Ishikawa (cell line): ENCODE data around the gene CNIH2.

Source experiments
- CEBPB ChIP-seq: IDR thresholded peaks from 2 replicates; pipeline ENCODE4 v1.6.1; 2012
- CREB1 ChIP-seq: IDR thresholded peaks from 2 replicates; pipeline ENCODE4 v1.6.1; 2012; ENCODE audit warnings: low read depth
- EGR1 ChIP-seq: IDR thresholded peaks from 2 replicates; pipeline ENCODE4 v1.6.1; 2012
- EP300 ChIP-seq: IDR thresholded peaks from 2 replicates; pipeline ENCODE4 v1.6.1; 2012; ENCODE audit warnings: borderline replicate concordance
- FOXM1 ChIP-seq: IDR thresholded peaks from 2 replicates; pipeline ENCODE4 v1.6.1; 2012; ENCODE audit warnings: low read depth, borderline replicate concordance
- NFIC ChIP-seq: IDR thresholded peaks from 2 replicates; pipeline ENCODE4 v1.6.1; 2012
- RAD21 ChIP-seq: IDR thresholded peaks from 2 replicates; pipeline ENCODE4 v1.6.1; 2012; ENCODE audit warnings: low read depth
- TAF1 ChIP-seq: IDR thresholded peaks from 2 replicates; pipeline ENCODE4 v1.6.1; 2012; ENCODE audit warnings: low read depth, mild to moderate bottlenecking
- TCF12 ChIP-seq: IDR thresholded peaks from 2 replicates; pipeline ENCODE4 v1.6.1; 2012; ENCODE audit warnings: low read depth
- TEAD4 ChIP-seq: IDR thresholded peaks from 2 replicates; pipeline ENCODE4 v1.6.1; 2012
- YY1 ChIP-seq: IDR thresholded peaks from 2 replicates; pipeline ENCODE4 v1.6.1; 2012; ENCODE audit warnings: low read depth
- ZBTB7A ChIP-seq: IDR thresholded peaks from 2 replicates; pipeline ENCODE4 v1.6.1; 2012; ENCODE audit warnings: low read depth
- TF ChIP-seq, protein P1 (sequence below): IDR thresholded peaks from 2 replicates; pipeline ENCODE4 v1.6.1; 2012
- TF ChIP-seq, protein P2 (sequence below): IDR thresholded peaks from 2 replicates; pipeline ENCODE4 v1.6.1; 2012; ENCODE audit warnings: low read depth, mild to moderate bottlenecking
- TF ChIP-seq, protein P3 (sequence below): IDR thresholded peaks from 2 replicates; pipeline ENCODE4 v1.6.1; 2012

Gene CNIH2

DNA sequence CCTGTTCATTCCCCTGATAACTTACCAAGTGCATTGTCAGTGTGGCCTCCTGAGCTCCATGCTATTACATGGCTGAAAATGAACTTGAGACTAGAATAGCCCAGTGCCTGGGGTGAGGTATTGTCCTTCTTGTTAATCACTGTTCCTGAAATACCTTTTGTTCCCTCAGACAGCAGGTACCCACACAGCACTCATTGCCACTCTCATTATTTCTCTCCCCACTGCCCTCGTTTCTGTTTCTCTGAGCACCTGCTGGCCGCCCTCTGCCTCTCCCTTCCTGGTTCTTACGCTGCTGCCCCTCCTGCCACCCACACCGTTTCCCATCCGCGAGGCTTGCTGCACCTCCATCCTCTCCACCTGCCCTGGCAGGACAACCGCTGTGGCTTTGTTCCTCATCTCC is 46.4 kb upstream of the CNIH2 start:
- TF ChIP-seq YY1 (no peak), NFIC (no peak)

DNA sequence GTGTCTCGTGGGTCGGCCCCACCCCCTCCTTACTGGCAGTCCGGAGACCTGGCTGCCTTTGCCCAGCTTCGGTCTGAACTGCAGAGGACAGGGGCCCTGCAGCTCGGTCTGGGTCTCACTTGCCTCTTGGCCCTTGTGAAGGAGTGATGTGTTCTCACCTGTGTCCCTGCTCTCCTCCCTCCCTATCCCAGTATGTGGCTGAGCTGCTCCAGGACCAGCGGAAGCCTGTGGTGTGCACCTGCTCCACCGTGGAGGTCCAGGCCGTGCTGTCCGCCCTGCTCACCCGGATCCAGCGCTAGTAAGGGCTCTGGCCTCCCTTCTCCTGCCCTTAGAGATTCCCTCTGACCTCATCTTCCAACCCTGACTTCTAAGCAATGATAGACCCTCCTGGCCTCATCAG is 45.2 kb upstream of the CNIH2 start:
- TF ChIP-seq YY1 (no peak), TCF12 (no peak), EP300 (no peak), TAF1 (no peak), CEBPB (no peak), NFIC (no peak), RAD21 (no peak), CREB1 (no peak), EGR1 (no peak), TEAD4 (no peak), FOXM1 (no peak), ZBTB7A (no peak)
- TF ChIP-seq, protein P1, sequence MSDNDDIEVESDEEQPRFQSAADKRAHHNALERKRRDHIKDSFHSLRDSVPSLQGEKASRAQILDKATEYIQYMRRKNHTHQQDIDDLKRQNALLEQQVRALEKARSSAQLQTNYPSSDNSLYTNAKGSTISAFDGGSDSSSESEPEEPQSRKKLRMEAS: no peak
- TF ChIP-seq, protein P2, sequence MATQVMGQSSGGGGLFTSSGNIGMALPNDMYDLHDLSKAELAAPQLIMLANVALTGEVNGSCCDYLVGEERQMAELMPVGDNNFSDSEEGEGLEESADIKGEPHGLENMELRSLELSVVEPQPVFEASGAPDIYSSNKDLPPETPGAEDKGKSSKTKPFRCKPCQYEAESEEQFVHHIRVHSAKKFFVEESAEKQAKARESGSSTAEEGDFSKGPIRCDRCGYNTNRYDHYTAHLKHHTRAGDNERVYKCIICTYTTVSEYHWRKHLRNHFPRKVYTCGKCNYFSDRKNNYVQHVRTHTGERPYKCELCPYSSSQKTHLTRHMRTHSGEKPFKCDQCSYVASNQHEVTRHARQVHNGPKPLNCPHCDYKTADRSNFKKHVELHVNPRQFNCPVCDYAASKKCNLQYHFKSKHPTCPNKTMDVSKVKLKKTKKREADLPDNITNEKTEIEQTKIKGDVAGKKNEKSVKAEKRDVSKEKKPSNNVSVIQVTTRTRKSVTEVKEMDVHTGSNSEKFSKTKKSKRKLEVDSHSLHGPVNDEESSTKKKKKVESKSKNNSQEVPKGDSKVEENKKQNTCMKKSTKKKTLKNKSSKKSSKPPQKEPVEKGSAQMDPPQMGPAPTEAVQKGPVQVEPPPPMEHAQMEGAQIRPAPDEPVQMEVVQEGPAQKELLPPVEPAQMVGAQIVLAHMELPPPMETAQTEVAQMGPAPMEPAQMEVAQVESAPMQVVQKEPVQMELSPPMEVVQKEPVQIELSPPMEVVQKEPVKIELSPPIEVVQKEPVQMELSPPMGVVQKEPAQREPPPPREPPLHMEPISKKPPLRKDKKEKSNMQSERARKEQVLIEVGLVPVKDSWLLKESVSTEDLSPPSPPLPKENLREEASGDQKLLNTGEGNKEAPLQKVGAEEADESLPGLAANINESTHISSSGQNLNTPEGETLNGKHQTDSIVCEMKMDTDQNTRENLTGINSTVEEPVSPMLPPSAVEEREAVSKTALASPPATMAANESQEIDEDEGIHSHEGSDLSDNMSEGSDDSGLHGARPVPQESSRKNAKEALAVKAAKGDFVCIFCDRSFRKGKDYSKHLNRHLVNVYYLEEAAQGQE: no peak
- TF ChIP-seq, protein P3, sequence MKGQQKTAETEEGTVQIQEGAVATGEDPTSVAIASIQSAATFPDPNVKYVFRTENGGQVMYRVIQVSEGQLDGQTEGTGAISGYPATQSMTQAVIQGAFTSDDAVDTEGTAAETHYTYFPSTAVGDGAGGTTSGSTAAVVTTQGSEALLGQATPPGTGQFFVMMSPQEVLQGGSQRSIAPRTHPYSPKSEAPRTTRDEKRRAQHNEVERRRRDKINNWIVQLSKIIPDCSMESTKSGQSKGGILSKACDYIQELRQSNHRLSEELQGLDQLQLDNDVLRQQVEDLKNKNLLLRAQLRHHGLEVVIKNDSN: no peak

DNA sequence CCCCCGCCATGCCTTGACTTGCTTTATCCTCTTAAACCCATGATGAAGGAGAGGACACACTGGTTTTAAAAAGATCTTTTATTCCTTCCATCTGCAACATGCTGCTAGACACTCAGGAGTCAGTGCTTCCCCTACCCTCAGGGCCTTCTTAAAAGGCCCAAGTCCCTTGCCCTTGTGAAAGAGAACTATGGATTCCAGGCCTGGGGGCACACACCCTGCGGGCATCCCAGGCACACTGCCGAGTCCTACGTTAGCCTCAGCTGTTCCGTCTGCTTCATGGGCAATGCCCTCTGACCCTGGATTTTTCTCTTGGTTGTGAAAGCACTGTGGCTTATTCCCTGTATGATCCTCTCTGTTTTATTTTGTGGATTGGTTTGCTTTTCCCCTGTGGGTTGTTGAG is 44.7 kb upstream of the CNIH2 start:
- TF ChIP-seq FOXM1 (no peak), CREB1 (no peak), ZBTB7A (no peak), YY1 (no peak), TEAD4 (no peak), RAD21 (no peak), TCF12 (no peak), TAF1 (no peak)
- TF ChIP-seq, protein P1: no peak
- TF ChIP-seq, protein P3: no peak

DNA sequence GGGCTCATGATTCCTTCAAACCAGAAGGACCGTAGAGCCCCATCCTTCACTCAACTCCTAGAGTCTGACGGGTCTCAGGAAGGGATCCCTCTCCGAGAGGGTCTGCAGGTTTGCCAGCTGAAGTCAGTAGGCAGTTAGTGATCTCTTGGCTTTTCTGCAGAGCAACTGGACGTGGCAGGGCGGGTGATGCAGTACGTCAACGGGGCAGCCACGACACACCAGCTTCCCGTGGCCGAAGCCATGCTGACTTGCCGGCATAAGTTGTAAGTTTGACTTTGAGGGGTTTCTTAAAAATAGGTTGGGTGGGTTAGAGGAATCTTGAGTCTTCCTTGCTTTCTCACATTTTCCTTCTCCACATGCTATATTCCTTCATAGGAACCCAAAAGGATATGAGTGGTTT is 42.8 kb upstream of the CNIH2 start:
- TF ChIP-seq TAF1 (no peak), ZBTB7A (no peak), YY1 (no peak), CEBPB (no peak), FOXM1 (no peak), TEAD4 (no peak)
- TF ChIP-seq, protein P3: no peak

DNA sequence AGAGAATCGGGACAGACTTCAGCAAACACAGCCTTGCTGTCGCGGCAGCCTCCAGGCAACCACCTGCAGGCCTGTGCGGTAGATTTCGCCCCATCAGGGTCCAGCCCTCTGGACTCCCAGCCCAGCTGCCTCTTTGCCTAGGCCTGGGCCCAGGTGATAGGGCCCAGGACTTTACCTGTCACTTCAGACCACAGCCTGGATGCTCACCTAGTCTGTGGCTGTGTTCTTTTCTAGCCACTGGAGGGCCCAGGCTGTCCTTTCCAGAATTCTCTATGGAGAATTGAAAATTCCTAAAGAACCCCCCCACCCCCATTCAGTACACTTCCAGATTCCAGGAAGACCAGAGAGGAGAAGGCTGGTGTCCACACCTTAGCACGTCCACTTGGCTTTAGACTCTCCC is 40.1 kb upstream of the CNIH2 start:
- TF ChIP-seq, protein P3: no peak
- TF ChIP-seq EGR1 (no peak), RAD21 (no peak), TAF1 (no peak), YY1 (no peak), NFIC (no peak), TCF12 (no peak)

DNA sequence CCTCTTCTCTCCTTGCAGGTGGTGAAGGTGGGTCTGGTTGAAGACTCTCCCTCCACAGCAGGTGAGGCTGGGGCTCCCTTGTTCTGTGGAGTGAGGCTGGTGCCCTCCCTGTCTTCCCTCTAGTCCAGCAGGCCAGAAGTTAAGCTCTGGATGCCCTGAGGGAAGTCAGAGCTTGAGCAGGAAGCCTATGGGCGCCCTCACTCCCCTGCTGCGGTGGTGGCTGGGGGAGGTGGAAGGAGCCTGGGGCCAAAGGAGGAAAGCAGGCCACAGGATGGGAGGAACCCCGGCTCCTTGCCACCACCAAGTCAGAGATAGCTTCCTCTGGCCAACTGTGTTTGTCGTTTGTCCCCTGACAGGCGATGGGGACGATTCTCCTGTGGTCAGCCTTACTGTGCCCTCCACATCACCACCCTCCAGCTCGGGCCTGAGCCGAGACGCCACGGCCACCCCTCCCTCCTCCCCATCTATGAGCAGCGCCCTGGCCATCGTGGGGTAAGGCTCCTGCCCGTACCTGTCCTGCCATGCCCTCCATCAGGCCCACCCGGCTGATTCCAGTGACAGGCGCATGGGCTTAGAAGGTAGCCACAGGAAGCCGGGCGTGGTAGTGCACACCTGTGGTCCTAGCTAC is 39.1 kb upstream of the CNIH2 start:
- TF ChIP-seq FOXM1 (no peak), ZBTB7A (no peak), CREB1 (no peak), NFIC (no peak), CEBPB (no peak), RAD21 (no peak), YY1 (no peak), EP300 (no peak), TEAD4 (no peak)
- TF ChIP-seq, protein P3: no peak
- TF ChIP-seq, protein P2: no peak
